CD1c-positive myeloid dendritic cell (primary cell): ENCODE data around the gene SDK1.
"Not testable (repeated sequence)": the region's sequence is repeated elsewhere in the genome, so short reads cannot be mapped to it uniquely, and the experiment has no call there.

Source experiments
- DNase-seq: peaks from one replicate; pipeline ENCODE4 v3.0.0-alpha.2; 2016; ENCODE audit errors: extremely low spot score

The SDK1 gene

DNA sequence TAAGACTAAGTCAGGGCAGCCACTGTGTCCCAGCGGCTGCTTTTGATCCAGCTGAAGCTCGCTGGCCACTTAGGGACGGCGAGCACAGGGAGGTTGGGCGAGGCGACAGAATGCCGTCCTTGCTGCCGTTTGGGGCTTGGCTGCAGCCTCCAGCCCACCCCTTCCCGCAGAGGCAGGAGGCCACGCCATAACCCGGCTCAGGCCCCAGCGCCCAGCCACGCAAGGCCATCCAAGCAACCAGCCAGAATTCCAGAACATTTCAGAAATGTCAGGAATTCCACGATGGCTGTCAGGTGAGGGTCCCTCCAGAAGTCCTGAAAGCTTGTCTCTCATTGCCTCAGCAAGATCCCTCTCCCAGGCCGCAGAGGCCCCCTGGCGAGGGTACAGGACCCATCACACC is 901.9 kb downstream of the SDK1 start:
- no peak for DNase-seq

GRCh38 chr7:4203626-4204512 is 902.8 kb downstream of the SDK1 start:
- no peak for DNase-seq

GRCh38 chr7:4204513-4205165 is 903.6 kb downstream of the SDK1 start:
- no peak for DNase-seq

- DNase-seq: no peak
These were observed 904.8 kb downstream of the SDK1 start for GRCh38 chr7:4205828-4206227.

DNA sequence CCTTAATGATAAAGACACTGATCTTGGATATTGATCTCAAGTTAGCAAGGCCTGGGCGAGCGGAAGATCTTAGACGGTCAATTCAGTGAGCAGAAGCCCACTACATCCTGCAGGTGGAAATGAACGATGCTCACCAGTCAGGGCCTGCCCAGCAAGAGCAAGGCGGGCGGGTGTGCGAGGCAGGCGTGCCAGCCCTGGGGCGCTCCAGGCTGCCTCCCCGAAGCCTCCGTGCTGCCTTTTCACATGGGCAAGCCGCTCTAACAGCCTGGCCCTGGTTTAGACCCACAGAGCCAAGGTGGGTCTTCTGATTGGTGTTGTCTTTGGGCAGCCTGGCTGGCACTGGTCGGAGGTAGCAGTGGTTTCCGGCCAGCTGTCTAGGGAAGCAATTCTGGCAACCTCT is 906.0 kb downstream of the SDK1 start:
- no peak for DNase-seq

- no peak for DNase-seq
These were observed 907.0 kb downstream of the SDK1 start for GRCh38 chr7:4208086-4208485.

- no peak for DNase-seq
These were observed 907.5 kb downstream of the SDK1 start for GRCh38 chr7:4208586-4208985.

DNA sequence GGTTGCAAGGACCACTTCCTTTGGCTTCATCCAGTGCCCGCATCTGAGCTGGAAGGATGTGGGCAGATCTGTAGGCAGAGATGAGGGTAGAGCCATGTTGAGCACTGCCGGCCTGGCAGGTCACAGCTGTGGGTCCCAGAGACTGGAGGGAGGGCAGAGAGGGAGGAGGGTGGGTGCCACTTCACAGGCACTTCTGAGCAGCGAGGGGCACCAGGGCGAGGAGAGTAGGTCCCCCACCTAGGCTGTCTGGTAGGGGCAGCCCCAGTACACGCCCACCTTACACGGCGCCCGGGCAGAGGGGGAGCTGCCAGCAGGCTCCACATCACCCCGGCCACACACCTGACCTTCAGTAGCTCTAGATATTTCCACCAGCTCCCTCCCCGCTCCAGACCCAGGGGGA is 908.1 kb downstream of the SDK1 start:
- DNase-seq: no peak

GRCh38 chr7:4209966-4210365 is 908.9 kb downstream of the SDK1 start:
- DNase-seq: no peak

DNA sequence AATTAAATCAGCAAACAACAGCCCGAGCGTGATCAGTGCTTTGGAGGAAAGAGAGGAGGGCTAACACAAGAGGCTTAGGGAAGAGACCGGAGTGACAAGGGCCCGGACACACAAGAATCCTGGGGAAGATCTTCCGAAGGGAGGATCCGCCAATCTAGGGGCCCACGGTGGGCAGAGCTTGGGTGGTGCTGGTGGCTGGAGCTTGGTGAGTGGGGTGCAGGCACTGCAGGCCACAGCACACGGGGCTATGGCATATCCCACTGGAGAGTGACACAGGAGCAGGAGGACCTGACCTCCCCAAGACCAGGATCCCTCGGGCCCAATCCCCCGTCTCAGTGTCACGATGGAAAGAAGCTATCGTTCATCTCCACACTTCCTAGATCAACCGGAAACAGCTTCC is 909.8 kb downstream of the SDK1 start:
- DNase-seq: no peak

DNA sequence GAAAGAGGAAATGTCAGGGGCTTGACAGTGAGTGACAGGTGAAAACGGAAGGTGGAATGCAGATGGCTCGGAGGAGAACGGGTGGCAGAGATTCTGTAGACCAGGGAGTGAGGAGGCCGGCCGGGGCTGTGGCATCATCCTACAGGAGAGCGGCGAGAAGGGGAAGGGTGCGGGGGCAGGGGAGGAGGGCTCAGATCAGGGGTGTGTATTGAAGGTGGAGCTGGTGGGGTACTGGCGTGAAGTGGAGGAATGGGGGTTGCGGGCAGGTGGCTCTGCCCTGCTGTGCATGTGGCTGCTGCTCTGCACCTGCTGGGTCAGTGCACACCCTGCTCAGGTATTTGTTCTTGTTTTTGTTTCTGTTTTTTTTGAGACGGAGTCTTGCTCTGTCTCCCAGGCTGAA is 910.2 kb downstream of the SDK1 start:
- no peak for DNase-seq

DNA sequence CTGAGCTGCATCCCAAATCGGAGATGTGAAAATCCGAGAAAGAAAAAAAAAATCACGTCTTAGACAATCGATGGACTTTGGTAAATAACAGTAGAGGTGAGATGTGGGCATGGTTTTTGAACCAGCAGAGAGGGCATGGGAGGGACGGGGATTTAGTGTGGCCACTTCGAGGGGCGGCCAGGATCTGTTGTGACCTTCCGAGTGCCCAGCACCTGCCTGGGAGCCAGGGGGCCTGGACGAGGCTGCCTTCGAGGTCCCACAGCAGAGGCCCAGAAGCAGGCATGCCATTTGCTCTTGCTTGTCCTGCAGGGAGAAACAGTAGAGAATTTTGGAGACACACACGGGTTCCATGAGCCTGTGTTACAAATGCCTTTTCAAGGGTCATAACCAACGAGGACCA is 911.3 kb downstream of the SDK1 start:
- DNase-seq: no peak

- no peak for DNase-seq
These were observed 913.5 kb downstream of the SDK1 start for GRCh38 chr7:4214291-4215155.

GRCh38 chr7:4215176-4215720 is 914.2 kb downstream of the SDK1 start:
- DNase-seq: no peak

DNA sequence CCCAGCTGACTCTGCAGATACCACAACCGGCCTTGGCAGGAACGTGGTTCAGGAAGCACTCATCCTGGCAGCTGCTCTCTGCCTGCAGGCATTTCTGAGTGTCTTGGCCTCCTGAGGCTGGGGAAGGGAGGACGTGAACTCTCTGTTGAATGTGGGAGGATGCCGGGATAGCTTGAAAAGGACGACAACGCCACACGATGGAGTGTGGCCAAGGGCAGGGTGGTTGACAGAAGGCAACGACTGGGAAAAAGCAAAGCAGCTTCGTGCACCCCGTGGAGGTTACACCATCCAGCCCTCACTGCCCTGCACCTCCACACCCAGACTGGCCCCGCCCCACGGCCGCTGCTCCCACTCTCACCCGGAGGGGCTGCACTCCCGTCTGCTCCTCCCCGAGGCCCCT is 915.0 kb downstream of the SDK1 start:
- no peak for DNase-seq

DNA sequence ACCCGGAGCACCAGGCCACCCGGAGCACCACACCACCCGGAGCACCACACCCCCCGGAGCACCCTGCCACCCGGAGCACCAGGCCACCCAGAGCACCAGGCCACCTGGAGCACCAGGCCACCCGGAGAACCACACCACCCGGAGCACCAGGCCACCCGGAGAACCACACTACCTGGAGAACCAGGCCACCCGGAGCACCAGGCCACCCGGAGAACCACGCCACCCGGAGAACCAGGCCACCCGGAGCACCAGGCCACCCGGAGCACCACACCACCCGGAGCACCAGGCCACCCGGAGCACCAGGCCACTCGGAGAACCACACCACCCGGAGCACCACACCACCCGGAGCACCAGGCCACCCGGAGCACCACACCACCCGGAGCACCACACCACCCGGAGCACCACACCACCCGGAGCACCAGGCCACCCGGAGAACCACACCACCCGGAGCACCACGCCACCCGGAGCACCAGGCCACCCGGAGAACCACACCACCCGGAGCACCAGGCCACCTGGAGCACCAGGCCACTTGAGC is 916.1 kb downstream of the SDK1 start:
- DNase-seq: not testable (repeated sequence)

DNA sequence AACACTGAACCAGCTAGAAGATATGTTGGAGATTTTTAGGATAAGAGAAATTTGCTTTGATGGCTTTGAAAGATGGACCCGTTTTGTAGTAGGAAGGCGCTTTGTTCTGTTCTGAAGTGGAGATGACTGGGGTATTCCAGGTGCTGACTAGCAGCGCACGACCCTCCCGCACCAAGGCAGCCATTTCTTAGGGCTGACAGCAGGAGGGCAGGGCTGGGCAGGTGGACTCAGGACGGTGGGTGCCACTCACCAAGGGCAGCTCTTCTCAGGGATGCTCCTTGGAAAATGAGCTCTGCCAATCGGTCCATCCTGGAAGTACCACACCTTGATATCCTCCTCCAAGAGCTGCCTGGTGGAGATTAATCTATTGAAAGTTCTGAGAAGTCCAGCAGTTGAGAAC is 917.4 kb downstream of the SDK1 start:
- no peak for DNase-seq

- DNase-seq: no peak
These were observed 919.0 kb downstream of the SDK1 start for GRCh38 chr7:4220011-4220410.

DNA sequence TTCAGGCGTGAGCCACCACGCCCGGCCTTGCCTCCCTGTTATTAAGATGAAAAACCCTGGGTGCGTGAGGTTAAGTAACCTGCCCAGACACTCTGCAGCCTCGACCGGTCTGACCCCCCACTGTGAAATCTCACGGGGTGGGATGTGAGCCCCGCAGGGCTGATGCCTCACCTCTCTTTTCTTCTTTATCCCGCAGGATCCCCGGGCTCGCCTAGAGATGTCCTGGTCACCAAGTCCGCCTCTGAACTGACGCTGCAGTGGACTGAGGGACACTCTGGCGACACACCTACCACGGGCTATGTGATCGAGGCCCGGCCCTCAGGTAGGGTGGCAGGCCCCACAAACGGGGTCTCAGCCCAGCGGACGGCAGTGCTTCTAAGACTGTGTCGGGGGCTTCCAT is 920.0 kb downstream of the SDK1 start:
- no peak for DNase-seq

DNA sequence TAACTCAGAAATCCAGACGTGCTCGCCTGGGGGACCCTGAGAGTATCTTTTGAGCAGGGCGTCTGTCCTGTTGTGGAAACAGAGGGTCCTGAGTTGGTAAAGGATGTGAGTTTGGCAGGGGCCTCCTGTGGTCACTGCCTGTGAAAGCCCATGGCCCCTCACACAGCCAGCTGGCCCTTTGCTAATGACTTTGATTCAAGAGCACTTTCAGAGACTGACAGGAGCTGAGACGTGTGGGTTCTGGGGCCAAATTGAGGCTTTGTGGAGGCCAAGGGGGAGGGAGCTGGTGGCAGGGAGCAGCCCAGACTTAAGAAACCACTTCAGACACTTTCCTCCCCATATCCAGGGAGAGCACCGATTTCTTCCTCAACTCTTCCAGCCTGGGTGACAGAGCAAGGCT is 921.6 kb downstream of the SDK1 start:
- DNase-seq: no peak

DNA sequence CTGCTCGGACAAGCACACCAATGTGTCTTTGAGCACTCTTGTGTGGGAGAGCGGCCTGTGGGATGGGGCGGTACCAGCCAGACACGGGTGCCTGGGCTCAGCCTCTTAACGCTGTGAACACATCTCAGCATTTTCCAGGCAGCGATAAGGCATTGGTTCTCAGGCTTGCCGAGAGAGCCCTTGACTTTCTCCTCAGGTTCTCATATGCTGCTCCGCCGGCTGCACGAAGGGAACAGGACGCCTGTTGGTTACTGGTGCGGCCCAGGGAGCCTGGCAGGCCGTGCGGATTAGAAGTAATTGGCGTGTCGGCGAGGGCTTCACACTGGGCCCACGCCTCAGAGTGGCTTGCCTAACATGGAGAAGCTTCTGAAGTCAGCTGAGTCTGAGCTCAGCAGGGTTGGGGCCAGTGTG is 924.3 kb downstream of the SDK1 start:
- no peak for DNase-seq
